ENCODE results near the gene USP31.

The USP31 gene

GRCh38 chr16:23149267-23149992 is at the start of gene USP31:
TSS of gene USP31 (minus strand) at chr16:23149452. CDS start at chr16:23149270, 182 bp downstream.
- DNase-seq (ENCODE audit: low read depth in 4 of 4, low spot score in 1 of 4) = peak; percentile 73 to 88 (median 82)

GRCh38 chr16:23196539-23196938 is 47.3 kb upstream of the USP31 start:
- no peak for DNase-seq (ENCODE audit: low read depth in 4 of 4, low spot score in 1 of 4)

- no peak for DNase-seq (ENCODE audit: low read depth in 4 of 4, low spot score in 1 of 4)
Observed at GRCh38 chr16:23195366-23195978, 46.2 kb upstream of the USP31 start.

GRCh38 chr16:23194497-23195221 is 45.4 kb upstream of the USP31 start:
- no peak for DNase-seq (ENCODE audit: low read depth in 4 of 4, low spot score in 1 of 4)

- DNase-seq (ENCODE audit: low read depth in 4 of 4, low spot score in 1 of 4) = no peak
Observed at GRCh38 chr16:23188911-23189310, 39.7 kb upstream of the USP31 start.

- DNase-seq (ENCODE audit: low read depth in 4 of 4, low spot score in 1 of 4) = no peak
Observed at GRCh38 chr16:23187341-23187740, 38.1 kb upstream of the USP31 start.

- no peak for DNase-seq (ENCODE audit: low read depth in 4 of 4, low spot score in 1 of 4)
Observed at GRCh38 chr16:23186171-23186570, 36.9 kb upstream of the USP31 start.

GRCh38 chr16:23185656-23186055 is 36.4 kb upstream of the USP31 start:
- DNase-seq (ENCODE audit: low read depth in 4 of 4, low spot score in 1 of 4) = no peak

GRCh38 chr16:23183543-23183862 is 34.3 kb upstream of the USP31 start:
- DNase-seq (ENCODE audit: low read depth in 4 of 4, low spot score in 1 of 4) = no peak

GRCh38 chr16:23182679-23183542 is 33.7 kb upstream of the USP31 start, which contains the start of gene SCNN1G:
TSS of gene SCNN1G (plus strand) at chr16:23182745. CDS start at chr16:23186272, 3,527 bp downstream.
- DNase-seq (ENCODE audit: low read depth in 4 of 4, low spot score in 1 of 4) = no peak

- DNase-seq (ENCODE audit: low read depth in 4 of 4, low spot score in 1 of 4) = peak; percentile 16 to 52 (median 49)
Observed at GRCh38 chr16:23182206-23182678, 33.0 kb upstream of the USP31 start.

- no peak for DNase-seq (ENCODE audit: low read depth in 4 of 4, low spot score in 1 of 4)
Observed at GRCh38 chr16:23181506-23181905, 32.3 kb upstream of the USP31 start.

- no peak for DNase-seq (ENCODE audit: low read depth in 4 of 4, low spot score in 1 of 4)
Observed at GRCh38 chr16:23175651-23176050, 26.4 kb upstream of the USP31 start.

- DNase-seq (ENCODE audit: low read depth in 4 of 4, low spot score in 1 of 4) = no peak
Observed at GRCh38 chr16:23174622-23175021, 25.4 kb upstream of the USP31 start.

- no peak for DNase-seq (ENCODE audit: low read depth in 4 of 4, low spot score in 1 of 4)
Observed at GRCh38 chr16:23172994-23173393, 23.7 kb upstream of the USP31 start.

GRCh38 chr16:23172583-23172982 is 23.3 kb upstream of the USP31 start:
- DNase-seq (ENCODE audit: low read depth in 4 of 4, low spot score in 1 of 4) = no peak

GRCh38 chr16:23164736-23165135 is 15.5 kb upstream of the USP31 start:
- DNase-seq (ENCODE audit: low read depth in 4 of 4, low spot score in 1 of 4) = no peak

- DNase-seq (ENCODE audit: low read depth in 4 of 4, low spot score in 1 of 4) = no peak
Observed at GRCh38 chr16:23163921-23164320, 14.7 kb upstream of the USP31 start.

GRCh38 chr16:23160574-23160973 is 11.3 kb upstream of the USP31 start:
- DNase-seq (ENCODE audit: low read depth in 4 of 4, low spot score in 1 of 4) = no peak

- no peak for DNase-seq (ENCODE audit: low read depth in 4 of 4, low spot score in 1 of 4)
Observed at GRCh38 chr16:23160082-23160481, 10.8 kb upstream of the USP31 start.

- no peak for DNase-seq (ENCODE audit: low read depth in 4 of 4, low spot score in 1 of 4)
Observed at GRCh38 chr16:23158114-23158513, 8.9 kb upstream of the USP31 start.
